ENCODE data around the gene ARHGAP23. TPM values are rescaled to one million over a fixed set of nuclear protein-coding genes. Genes with fewer than 3 reads are reported as not detected.

ARHGAP23 gene
- total and polyA plus RNA-seq, 2 donors (not counting 3 experiments of a cell fraction or from before 2014, with no cell fraction given), result 25.4 to 190 TPM

DNA sequence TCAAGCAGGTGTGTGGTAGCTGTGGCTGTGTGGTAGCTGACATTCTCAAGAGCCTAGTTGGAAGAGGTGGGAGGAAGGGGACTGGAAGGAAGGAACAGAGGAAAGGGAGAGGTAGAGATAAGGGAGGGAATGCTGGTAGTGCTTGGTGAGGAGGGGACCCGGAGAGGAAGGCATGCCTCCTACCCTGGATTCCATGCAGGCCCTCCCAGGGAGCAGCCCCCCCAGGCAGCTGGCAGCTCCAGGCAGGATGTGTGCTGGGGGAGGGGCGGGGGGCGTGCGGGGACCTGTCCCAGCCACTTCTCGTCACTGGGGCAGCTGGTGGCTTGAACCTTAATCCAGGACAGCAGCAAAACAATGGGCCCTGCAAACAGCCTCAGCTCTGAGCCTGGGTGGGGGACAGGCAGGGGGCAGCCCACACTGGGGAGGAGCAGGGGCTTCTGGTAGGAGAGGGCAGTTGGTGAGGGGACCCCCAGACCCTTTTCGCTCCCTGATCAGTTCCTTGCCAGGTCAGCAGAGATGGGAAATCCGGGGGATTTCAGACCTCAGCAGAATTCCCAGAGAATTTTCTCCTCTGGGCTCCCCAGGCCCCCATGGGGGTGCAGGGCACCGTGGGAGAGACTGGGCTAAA, 27.1 kb downstream of the ARHGAP23 start:
- no peak for FAIRE-seq
- DNase-seq (ENCODE audit: low read depth, low spot score), result peak; percentile 42
- Histone ChIP-seq H3K4me1 (ENCODE audit: control insufficient read depth, extremely low read depth, insufficient read depth, low read length) (peaks cover 44% of the 10 kb centered on the region), H3K9me3 (replicated peaks; ENCODE audit: control insufficient read depth, insufficient read depth, low read length) (no peaks in the 10 kb centered on the region), H3K4me2 (ENCODE audit: insufficient read depth, low read length) (peak overlapping the region; percentile 77), H3K36me3 (ENCODE audit: control insufficient read depth in 2 of 2, extremely low read depth in 1 of 2, insufficient read depth in 2 of 2, low read length in 2 of 2) (peaks cover 12 to 27% of the 10 kb centered on the region in 2 experiments), H3K79me2 (ENCODE audit: control insufficient read depth, insufficient read depth, low read length) (peaks cover 81% of the 10 kb centered on the region), H3K4me3 (replicated peaks in 1 of 3; ENCODE audit: insufficient read depth in 1 of 3, low read depth in 1 of 3, low read length in 3 of 3) (peak overlapping the region in 2 of 3 experiments; percentile 51 to 57), H4K20me1 (replicated peaks; ENCODE audit: control insufficient read depth, extremely low read depth, insufficient read depth, low read length) (no peaks in the 10 kb centered on the region), H3K27ac (ENCODE audit: insufficient read depth, low read depth, low read length) (peak overlapping the region; percentile 45), H3K9me1 (replicated peaks; ENCODE audit: control insufficient read depth, extremely low read depth, insufficient read depth, low read length) (no peaks in the 10 kb centered on the region), H2AFZ (ENCODE audit: low read depth, low read length) (no peak overlapping the region), H3K9ac (replicated peaks; ENCODE audit: extremely low read depth, insufficient read depth, low read length) (peak overlapping the region; percentile 20), H3K27me3 (ENCODE audit: control insufficient read depth in 2 of 2, insufficient read depth in 2 of 2, low read length in 2 of 2) (no peaks in the 10 kb centered on the region)
- TF ChIP-seq, protein P1, sequence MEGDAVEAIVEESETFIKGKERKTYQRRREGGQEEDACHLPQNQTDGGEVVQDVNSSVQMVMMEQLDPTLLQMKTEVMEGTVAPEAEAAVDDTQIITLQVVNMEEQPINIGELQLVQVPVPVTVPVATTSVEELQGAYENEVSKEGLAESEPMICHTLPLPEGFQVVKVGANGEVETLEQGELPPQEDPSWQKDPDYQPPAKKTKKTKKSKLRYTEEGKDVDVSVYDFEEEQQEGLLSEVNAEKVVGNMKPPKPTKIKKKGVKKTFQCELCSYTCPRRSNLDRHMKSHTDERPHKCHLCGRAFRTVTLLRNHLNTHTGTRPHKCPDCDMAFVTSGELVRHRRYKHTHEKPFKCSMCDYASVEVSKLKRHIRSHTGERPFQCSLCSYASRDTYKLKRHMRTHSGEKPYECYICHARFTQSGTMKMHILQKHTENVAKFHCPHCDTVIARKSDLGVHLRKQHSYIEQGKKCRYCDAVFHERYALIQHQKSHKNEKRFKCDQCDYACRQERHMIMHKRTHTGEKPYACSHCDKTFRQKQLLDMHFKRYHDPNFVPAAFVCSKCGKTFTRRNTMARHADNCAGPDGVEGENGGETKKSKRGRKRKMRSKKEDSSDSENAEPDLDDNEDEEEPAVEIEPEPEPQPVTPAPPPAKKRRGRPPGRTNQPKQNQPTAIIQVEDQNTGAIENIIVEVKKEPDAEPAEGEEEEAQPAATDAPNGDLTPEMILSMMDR (IDR thresholded peaks at IDR 0.05; ENCODE audit: extremely low read depth in 1 of 2, insufficient read depth in 1 of 2, low read depth in 1 of 2, low read length in 2 of 2), result no peak
- TF ChIP-seq EZH2 (IDR thresholded peaks at IDR 0.05; ENCODE audit: borderline replicate concordance, low read depth, low read length, severe bottlenecking), result no peak
- no peak for TF ChIP-seq GATA2 (IDR thresholded peaks at IDR 0.05; ENCODE audit: insufficient read depth, insufficient read length, low read depth, low read length)
- TF ChIP-seq FOS (IDR thresholded peaks at IDR 0.05; ENCODE audit: borderline replicate concordance, insufficient read depth, low read length), result no peak
- TF ChIP-seq POLR2AphosphoS5 (IDR thresholded peaks at IDR 0.05; ENCODE audit: insufficient read depth, low read depth, low read length), result peak; percentile 20
- TF ChIP-seq MYC (IDR thresholded peaks at IDR 0.05; ENCODE audit: low read depth, low read length), result no peak
- TF ChIP-seq MAX (IDR thresholded peaks at IDR 0.05; ENCODE audit: insufficient read depth, insufficient read length), result no peak
- TF ChIP-seq POLR2A (IDR thresholded peaks at IDR 0.05; ENCODE audit: low read depth, low read length), result peak; percentile 26
- TF ChIP-seq JUN (IDR thresholded peaks at IDR 0.05; ENCODE audit: borderline replicate concordance, insufficient read depth, insufficient read length, low read depth), result no peak
- CTCF ChIA-PET, result interaction anchor here (1.3 to 3.2 kb wide), 11 partner anchors 7 to 54 kb away, joined by 3 to 21 read pairs (median 8); no protein-coding TSS in a partner anchor
- dilution Hi-C loops (cut with MboI; ENCODE audit: extremely low pct_ligation_motif_present, low sequenced_read_pairs) (no loop called here), intact Hi-C loops (cut with micrococcal nuclease) (no loop called here)
- BruUV-seq (replicated peaks), result no TSS peak
- POLR2A ChIA-PET, result no interaction called here
